ENCODE results near the gene TRIM15. TPM values are rescaled to one million over a fixed set of nuclear protein-coding genes. Genes with fewer than 3 reads are reported as not detected.

TRIM15 gene
- total RNA-seq, 1 experiment from 2014 or later = 0.79 TPM

DNA sequence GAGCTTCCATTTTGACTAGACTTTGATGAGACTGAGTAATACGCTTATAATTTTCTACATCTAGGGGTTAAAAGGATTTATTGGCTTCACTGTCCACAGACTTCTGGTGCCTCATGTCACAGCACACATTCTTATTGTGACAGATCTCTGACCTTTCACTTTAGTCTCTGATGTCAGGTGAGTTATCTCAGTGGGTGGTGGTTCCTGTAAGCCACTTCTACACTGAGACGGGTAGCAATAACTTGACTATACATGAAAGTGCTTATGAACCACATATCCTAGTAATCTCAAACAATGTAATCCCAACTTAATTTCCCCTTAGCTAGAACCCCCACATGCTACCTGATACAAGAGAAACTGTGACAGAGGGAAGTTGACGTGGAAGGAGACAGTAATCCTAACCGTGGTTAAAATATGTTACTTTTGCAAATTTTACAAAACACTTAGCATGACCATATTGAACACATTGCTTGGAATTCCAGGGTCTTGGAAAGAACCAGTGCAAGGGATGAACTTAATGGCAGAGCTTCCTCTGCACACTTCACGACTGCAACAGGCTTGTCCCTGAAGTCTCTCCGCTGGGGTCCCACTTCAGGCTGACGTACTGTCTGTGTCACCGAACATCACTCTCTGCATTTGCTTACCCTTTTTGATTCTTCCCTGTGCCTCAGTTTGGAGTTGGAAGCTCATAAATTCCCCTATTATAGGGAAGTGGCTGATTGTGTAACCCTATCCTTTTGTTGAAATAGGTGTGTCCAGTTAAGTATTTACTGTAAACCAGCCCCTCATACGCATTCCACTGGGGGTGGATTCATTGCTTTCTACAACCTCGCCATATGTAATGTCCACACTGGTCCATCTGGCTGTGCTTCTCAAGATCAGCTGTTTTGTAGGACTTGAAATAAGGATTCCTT is 33.8 kb upstream of the TRIM15 start:
- no peaks in the 10 kb centered on the region for H3K9me3 Mint-ChIP-seq (ENCODE audit: unreplicated experiment)
- H3K27me3 Mint-ChIP-seq (ENCODE audit: insufficient read depth, unreplicated experiment) = peaks cover 26% of the 10 kb centered on the region
- peaks cover 20% of the 10 kb centered on the region for H3K4me1 Mint-ChIP-seq (ENCODE audit: insufficient read depth, unreplicated experiment)
- no TSS peak for BruUV-seq (replicated peaks)
- intact Hi-C loops (cut with micrococcal nuclease) = no loop called here
- H3K4me3 Mint-ChIP-seq (ENCODE audit: unreplicated experiment) = no peak overlapping the region
- POLR2A ChIA-PET = interaction anchor here (0.6 to 4.6 kb wide), 10 partner anchors 7 to 1205 kb away, joined by 3 to 33 read pairs (median 6); partner anchors contain the start of gene PPP1R11
- no peaks in the 10 kb centered on the region for H3K36me3 Mint-ChIP-seq (ENCODE audit: insufficient read depth, unreplicated experiment)
- DNase-seq (ENCODE audit: unreplicated experiment) = peak; percentile 36
- no peak for TF ChIP-seq CTCF (IDR thresholded peaks at IDR 0.05; ENCODE audit: unreplicated experiment)
- CTCF ChIA-PET = interaction anchor here (0.7 to 6.6 kb wide), 13 partner anchors 8 to 66 kb away, joined by 3 to 153 read pairs (median 10); no protein-coding TSS in a partner anchor
- no peak overlapping the region for H3K27ac Mint-ChIP-seq (ENCODE audit: low read depth, unreplicated experiment)

GRCh38 chr6:30130179-30130679 is 33.1 kb upstream of the TRIM15 start:
- ChIA-PET POLR2A (interaction anchor here (0.6 to 4.6 kb wide), 11 partner anchors 8 to 1206 kb away, joined by 3 to 33 read pairs (median 7); partner anchors contain the start of genes POLR1H and PPP1R11), CTCF (interaction anchor here (0.6 to 6.6 kb wide), 29 partner anchors 8 to 296 kb away, joined by 3 to 153 read pairs (median 8); partner anchors contain the start of genes PPP1R11 and TRIM15)
- no peak for TF ChIP-seq CTCF (IDR thresholded peaks at IDR 0.05; ENCODE audit: unreplicated experiment)
- peaks cover 20% of the 10 kb centered on the region for H3K4me1 Mint-ChIP-seq (ENCODE audit: insufficient read depth, unreplicated experiment)
- H3K4me3 Mint-ChIP-seq (ENCODE audit: unreplicated experiment) = peak overlapping the region; percentile 40
- intact Hi-C loops (cut with micrococcal nuclease) = no loop called here
- no peaks in the 10 kb centered on the region for H3K9me3 Mint-ChIP-seq (ENCODE audit: unreplicated experiment)
- no TSS peak for BruUV-seq (replicated peaks)
- no peaks in the 10 kb centered on the region for H3K36me3 Mint-ChIP-seq (ENCODE audit: insufficient read depth, unreplicated experiment)
- no peak for DNase-seq (ENCODE audit: unreplicated experiment)
- H3K27me3 Mint-ChIP-seq (ENCODE audit: insufficient read depth, unreplicated experiment) = peaks cover 28% of the 10 kb centered on the region
- no peak overlapping the region for H3K27ac Mint-ChIP-seq (ENCODE audit: low read depth, unreplicated experiment)

DNA sequence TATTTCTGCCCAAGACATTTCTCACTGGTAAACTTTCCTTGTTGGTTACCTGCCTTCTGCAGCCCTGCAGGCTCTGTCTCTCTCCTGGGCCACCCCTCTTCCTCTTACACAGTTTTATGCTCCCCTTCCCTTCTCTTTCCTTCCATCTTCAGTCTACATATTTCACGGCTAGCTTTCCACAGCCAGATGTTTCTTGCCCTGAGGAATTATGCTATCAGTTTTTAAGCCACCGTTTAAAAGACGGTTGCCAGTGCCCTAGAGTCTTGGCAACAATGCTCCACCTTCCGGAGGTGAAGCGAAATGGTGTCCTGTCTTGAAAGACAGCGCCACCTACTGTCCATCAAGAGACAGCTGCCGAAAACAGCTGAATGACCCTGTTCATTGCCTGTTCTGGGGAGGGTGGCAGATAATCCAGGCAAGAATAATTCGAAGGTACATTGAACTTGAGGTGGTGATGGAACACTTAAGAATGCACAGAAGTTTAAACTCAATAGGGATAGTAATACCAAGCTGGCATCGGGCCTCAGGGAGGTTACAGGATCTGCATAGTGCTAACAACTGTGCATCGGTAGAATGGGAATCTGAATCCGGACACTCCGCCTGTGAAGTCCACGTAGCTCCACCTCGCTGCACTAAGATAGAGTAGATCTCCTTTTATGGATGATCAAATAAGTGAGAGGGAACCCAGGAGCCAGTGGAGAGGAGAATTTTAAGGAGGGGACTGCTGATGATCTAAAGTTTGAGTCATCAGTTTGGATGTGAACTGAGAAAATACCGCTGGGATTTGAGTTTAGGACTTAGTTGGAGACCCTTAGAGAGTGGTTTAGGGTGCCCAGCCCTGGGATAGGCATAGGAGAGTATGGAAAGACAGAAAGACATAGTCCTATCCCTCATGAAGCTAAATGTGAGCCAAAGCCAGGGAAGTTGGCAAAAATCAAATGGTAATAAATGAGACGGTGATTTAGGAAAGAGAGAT is 32.2 kb upstream of the TRIM15 start:
- DNase-seq (ENCODE audit: unreplicated experiment) = peak; percentile 91
- intact Hi-C loops (cut with micrococcal nuclease) = loop anchor here (1.0 kb wide), 2 partner anchors 28 to 39 kb away; no protein-coding TSS in a partner anchor
- peak overlapping the region; percentile 40 for H3K4me3 Mint-ChIP-seq (ENCODE audit: unreplicated experiment)
- peaks cover 28% of the 10 kb centered on the region for H3K27me3 Mint-ChIP-seq (ENCODE audit: insufficient read depth, unreplicated experiment)
- H3K36me3 Mint-ChIP-seq (ENCODE audit: insufficient read depth, unreplicated experiment) = no peaks in the 10 kb centered on the region
- BruUV-seq (replicated peaks) = no TSS peak
- H3K9me3 Mint-ChIP-seq (ENCODE audit: unreplicated experiment) = no peaks in the 10 kb centered on the region
- TF ChIP-seq CTCF (IDR thresholded peaks at IDR 0.05; ENCODE audit: unreplicated experiment) = peak; percentile 96
- POLR2A ChIA-PET = interaction anchor here (0.7 to 4.6 kb wide), 14 partner anchors 9 to 409 kb away, joined by 3 to 33 read pairs (median 4); partner anchors contain the start of genes POLR1H and PPP1R11
- peak overlapping the region; percentile 7 for H3K27ac Mint-ChIP-seq (ENCODE audit: low read depth, unreplicated experiment)
- CTCF ChIA-PET = interaction anchor here (0.6 to 6.6 kb wide), 49 partner anchors 8 to 1599 kb away, joined by 3 to 153 read pairs (median 5); partner anchors contain the start of genes POLR1H, PPP1R11, TRIM10 and TRIM15
- H3K4me1 Mint-ChIP-seq (ENCODE audit: insufficient read depth, unreplicated experiment) = peaks cover 20% of the 10 kb centered on the region
